ENCODE measurements around the gene HEY2. TPM values are rescaled to one million over a fixed set of nuclear protein-coding genes. Genes with fewer than 3 reads are reported as not detected.

Gene HEY2
- total RNA-seq, 2 experiments from 2014 or later = not detected

DNA sequence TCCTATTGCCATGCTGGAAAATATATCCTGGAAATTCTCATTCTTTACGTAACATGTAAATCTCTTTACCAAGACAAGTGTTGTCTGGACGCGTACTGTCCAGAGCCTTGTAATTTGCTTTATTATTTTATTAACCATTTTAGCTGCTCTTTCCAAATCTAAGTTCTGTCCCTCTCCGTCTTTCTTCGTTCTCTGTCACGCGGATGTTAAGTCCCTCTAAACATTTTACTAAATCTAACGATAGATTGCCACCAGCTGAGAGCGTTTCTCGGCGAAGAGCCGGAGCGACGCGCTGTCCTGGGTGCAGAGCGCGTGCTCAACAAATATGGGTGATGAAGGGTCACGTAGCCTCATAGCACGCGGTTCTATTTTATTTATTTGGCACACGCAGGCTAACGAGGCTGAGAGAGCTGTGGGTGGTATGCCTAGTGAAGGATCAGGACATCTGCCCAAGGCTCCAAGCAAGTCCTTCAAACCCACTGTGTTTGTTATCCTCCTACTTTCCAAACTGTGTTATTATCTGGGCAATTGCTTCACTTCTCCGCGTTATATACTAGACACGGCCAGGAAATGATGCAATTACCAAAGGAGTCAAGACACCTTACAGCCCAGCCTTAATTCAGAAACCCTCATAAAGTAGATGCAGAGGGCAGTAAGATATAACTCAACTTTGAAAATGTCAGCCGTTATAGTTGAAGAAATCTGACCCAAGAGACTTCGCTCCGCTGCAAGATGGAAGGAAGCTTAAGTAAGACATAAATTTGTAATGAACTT, 31.3 kb downstream of the HEY2 start:
- peak; percentile 61 for DNase-seq
- Mint-ChIP-seq H3K4me3 (no peak overlapping the region), H3K4me1 (ENCODE audit: low read depth) (peaks cover 14% of the 10 kb centered on the region), H3K9me3 (no peaks in the 10 kb centered on the region), H3K27me3 (no peaks in the 10 kb centered on the region), H3K36me3 (peaks cover under 1% of the 10 kb centered on the region), H3K27ac (no peak overlapping the region)
- intact Hi-C loops (cut with micrococcal nuclease) = loop anchor here (1.0 to 5.0 kb wide), 9 partner anchors 10 to 1487 kb away; partner anchors contain the start of genes HEY2, HINT3, NCOA7 and RNF146
- ChIA-PET CTCF (interaction anchor here (0.9 to 3.9 kb wide), 14 partner anchors 10 to 479 kb away, joined by 3 to 93 read pairs (median 6); partner anchors contain the start of genes HDDC2, HINT3, NCOA7 and TRMT11), POLR2A (interaction anchor here (0.7 to 2.6 kb wide), 15 partner anchors 10 to 481 kb away, joined by 3 to 101 read pairs (median 5); partner anchors contain the start of genes HDDC2, HEY2, HINT3 and NCOA7)

DNA sequence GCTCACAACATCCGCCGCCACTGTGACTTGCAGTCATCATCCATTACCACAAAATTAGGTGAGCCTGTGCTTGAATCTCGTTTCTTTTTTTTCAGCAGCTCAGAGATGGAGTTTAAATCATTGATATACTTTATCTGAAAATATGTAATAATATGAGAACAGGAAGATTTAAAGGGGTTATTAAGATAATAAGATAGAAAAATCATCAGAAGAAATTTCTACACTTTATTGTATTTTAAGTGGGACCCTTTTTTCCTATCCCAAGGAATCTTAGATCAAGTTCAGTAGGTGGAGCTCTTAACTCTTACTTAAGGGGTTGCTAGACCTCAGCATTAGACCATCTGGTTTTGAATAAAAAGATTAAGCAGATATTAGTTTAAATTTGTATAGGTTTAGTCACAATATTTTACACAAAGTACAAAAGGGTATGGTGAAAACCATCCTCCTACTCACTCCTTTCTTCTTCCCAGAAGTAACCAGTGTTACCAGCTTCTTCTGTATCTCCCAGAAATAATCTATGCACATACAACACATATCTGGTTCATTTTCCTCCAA, 32.0 kb downstream of the HEY2 start:
- Mint-ChIP-seq H3K27ac (no peak overlapping the region), H3K36me3 (peaks cover 6% of the 10 kb centered on the region), H3K27me3 (no peaks in the 10 kb centered on the region), H3K9me3 (no peaks in the 10 kb centered on the region), H3K4me3 (no peak overlapping the region), H3K4me1 (ENCODE audit: low read depth) (peaks cover 14% of the 10 kb centered on the region)
- intact Hi-C loops (cut with micrococcal nuclease) = loop anchor here (1.0 to 5.0 kb wide), 6 partner anchors 9 to 1486 kb away; partner anchors contain the start of genes NCOA7 and RNF146
- POLR2A ChIA-PET = interaction anchor here (0.7 to 2.6 kb wide), 14 partner anchors 9 to 479 kb away, joined by 3 to 101 read pairs (median 6); partner anchors contain the start of genes HDDC2, HEY2, HINT3 and NCOA7
- CTCF ChIA-PET = interaction anchor here (0.7 to 3.9 kb wide), 15 partner anchors 9 to 480 kb away, joined by 3 to 93 read pairs (median 4); partner anchors contain the start of genes HDDC2, HINT3, NCOA7 and TRMT11
- peak; percentile 73 for DNase-seq

DNA sequence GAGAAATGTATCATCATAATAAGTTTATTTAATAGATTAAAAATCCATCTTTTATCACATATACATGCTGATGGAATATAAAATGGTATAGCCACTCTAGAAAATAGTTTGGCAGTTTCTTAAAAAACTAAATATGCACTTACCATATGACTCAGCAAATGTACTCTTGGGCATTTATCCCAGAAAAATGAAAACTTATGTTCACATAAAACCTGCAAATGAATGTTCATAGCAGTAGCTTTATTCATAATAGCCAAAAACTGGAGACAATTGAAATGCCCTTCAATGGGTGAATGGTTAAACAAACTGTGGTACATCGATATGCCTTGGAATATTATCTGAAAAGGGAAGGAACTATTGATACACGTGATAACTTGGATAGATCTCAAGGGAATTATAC, 34.9 kb downstream of the HEY2 start:
- POLR2A ChIA-PET = interaction anchor here (0.5 kb wide), 1 partner anchor 1218 kb away, joined by 5 read pairs; no protein-coding TSS in a partner anchor

DNA sequence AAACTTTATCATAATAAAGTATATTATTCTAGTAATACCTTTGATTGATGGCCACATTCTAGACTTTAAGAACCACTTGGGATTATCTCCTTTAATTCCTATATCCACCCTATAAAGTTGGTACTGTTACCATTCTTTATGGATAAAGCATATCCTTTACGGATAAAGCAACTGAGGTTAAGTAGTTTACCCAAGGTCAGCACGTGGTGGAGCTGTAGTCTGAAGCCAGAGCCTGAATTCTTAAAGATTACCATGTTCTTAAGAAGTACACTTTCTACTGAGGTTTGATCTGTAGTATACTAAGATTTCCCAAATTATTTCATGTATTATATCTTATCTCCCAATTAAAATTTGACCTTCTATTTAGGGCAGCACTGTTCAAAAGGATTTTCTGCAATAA, 38.4 kb downstream of the HEY2 start:
- Mint-ChIP-seq H3K27me3 (no peaks in the 10 kb centered on the region), H3K4me3 (no peak overlapping the region), H3K9me3 (no peaks in the 10 kb centered on the region), H3K4me1 (ENCODE audit: low read depth) (peaks cover 39% of the 10 kb centered on the region), H3K36me3 (peaks cover 15% of the 10 kb centered on the region), H3K27ac (peak overlapping the region; percentile 28)
- ChIA-PET CTCF (interaction anchor here (0.8 to 1.4 kb wide), 3 partner anchors 114 to 187 kb away, joined by 3 to 7 read pairs (median 4); partner anchors contain the start of gene HINT3), POLR2A (interaction anchor here (0.7 kb wide), 1 partner anchor 140 kb away, joined by 3 read pairs; no protein-coding TSS in a partner anchor)
- intact Hi-C loops (cut with micrococcal nuclease) = no loop called here
- DNase-seq = no peak

More for the DNA sequence above, 34.9 kb downstream of the HEY2 start:
- CTCF ChIA-PET = interaction anchor here (0.9 to 4.5 kb wide), 4 partner anchors 122 to 190 kb away, joined by 3 to 26 read pairs (median 3); partner anchors contain the start of gene HINT3
- no peak for DNase-seq
- Mint-ChIP-seq H3K27ac (no peak overlapping the region), H3K36me3 (peaks cover 15% of the 10 kb centered on the region), H3K4me1 (ENCODE audit: low read depth) (peaks cover 22% of the 10 kb centered on the region), H3K4me3 (no peak overlapping the region), H3K27me3 (no peaks in the 10 kb centered on the region), H3K9me3 (no peaks in the 10 kb centered on the region)
- intact Hi-C loops (cut with micrococcal nuclease) = loop anchor here (5.0 kb wide), 1 partner anchor 1483 kb away; the partner anchor contains the start of gene RNF146

DNA sequence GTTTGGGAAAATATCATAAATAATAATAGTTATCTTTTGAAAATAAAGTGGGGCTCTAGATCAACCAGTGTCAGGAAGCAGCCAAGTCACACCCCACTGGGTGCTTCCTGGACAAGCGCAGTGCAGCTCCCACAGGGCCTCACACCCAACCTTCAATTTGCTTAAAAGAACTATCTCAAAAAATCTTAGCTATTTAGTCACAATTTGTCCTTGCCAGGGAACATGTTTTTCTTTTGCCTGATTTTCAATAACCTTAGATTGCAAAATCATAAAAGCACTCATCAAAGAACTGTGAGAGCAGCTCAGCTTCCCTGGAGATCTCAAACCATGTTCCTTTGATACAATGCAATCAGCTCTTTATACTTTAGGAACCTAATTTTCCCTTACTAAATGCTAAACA, 39.7 kb downstream of the HEY2 start:
- ChIA-PET POLR2A (interaction anchor here (2.1 to 3.7 kb wide), 4 partner anchors 8 to 197 kb away, joined by 12 to 101 read pairs (median 28); partner anchors contain the start of genes HINT3 and TRMT11), CTCF (interaction anchor here (0.7 to 6.0 kb wide), 12 partner anchors 8 to 488 kb away, joined by 3 to 106 read pairs (median 7); partner anchors contain the start of genes HDDC2 and HINT3)
- peak overlapping the region; percentile 82 for H3K4me3 Mint-ChIP-seq
- intact Hi-C loops (cut with micrococcal nuclease) = loop anchor here (1.0 kb wide), 1 partner anchor 167 kb away; the partner anchor contains the start of gene HINT3
- H3K9me3 Mint-ChIP-seq = no peaks in the 10 kb centered on the region
- peaks cover 15% of the 10 kb centered on the region for H3K36me3 Mint-ChIP-seq
- no peak for DNase-seq
- H3K27ac Mint-ChIP-seq = peak overlapping the region; percentile 96
- no peaks in the 10 kb centered on the region for H3K27me3 Mint-ChIP-seq
- peaks cover 48% of the 10 kb centered on the region for H3K4me1 Mint-ChIP-seq (ENCODE audit: low read depth)

DNA sequence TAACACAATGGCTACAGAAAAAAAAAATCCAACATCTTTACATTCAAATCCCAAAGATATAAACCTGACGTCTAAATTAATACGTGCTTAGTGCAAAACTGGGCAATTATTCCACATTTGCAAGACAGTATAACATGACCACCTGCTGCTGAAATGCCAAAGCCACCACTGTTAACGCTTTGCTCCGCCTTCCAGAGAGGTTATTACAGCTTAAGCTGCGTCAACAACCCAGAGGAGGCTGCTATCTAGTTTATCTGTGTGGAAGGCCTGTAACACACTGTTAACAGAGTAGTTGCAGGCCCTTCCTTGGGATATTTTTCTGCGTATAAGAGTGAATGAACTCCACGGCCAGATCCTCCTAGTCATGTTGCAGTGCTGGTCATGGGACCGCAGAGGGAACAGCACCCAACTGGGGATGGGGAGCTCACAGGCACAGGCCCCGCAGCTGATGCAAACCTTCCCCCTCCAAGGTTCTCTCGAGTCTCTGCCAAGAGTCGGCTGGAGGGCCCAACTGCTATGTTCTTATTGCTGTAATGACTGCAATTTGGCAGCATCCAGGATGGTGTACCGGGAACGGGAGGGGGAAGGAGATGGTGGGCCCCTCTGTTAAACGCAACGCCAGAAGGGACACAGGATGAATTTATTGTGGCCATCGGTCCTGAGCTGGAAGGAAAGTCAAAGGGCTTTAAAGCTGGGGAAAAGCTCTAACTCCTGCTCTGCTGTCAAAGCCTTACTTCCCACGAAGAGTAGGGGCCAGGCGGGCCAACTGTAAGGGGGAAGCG, 40.3 kb downstream of the HEY2 start:
- no peaks in the 10 kb centered on the region for H3K9me3 Mint-ChIP-seq
- peaks cover 48% of the 10 kb centered on the region for H3K4me1 Mint-ChIP-seq (ENCODE audit: low read depth)
- peak overlapping the region; percentile 82 for H3K4me3 Mint-ChIP-seq
- no peaks in the 10 kb centered on the region for H3K27me3 Mint-ChIP-seq
- DNase-seq = peak; percentile 64
- peak overlapping the region; percentile 96 for H3K27ac Mint-ChIP-seq
- H3K36me3 Mint-ChIP-seq = peaks cover 15% of the 10 kb centered on the region
- CTCF ChIA-PET = interaction anchor here (0.7 to 6.0 kb wide), 22 partner anchors 8 to 1477 kb away, joined by 3 to 106 read pairs (median 6); partner anchors contain the start of genes HDDC2, HINT3, RNF146 and TRMT11
- intact Hi-C loops (cut with micrococcal nuclease) = loop anchor here (1.0 to 10.0 kb wide), 4 partner anchors 8 to 1505 kb away; partner anchors contain the start of gene HINT3
- POLR2A ChIA-PET = interaction anchor here (0.8 to 3.7 kb wide), 11 partner anchors 8 to 488 kb away, joined by 3 to 101 read pairs (median 6); partner anchors contain the start of genes HDDC2, HINT3 and TRMT11

DNA sequence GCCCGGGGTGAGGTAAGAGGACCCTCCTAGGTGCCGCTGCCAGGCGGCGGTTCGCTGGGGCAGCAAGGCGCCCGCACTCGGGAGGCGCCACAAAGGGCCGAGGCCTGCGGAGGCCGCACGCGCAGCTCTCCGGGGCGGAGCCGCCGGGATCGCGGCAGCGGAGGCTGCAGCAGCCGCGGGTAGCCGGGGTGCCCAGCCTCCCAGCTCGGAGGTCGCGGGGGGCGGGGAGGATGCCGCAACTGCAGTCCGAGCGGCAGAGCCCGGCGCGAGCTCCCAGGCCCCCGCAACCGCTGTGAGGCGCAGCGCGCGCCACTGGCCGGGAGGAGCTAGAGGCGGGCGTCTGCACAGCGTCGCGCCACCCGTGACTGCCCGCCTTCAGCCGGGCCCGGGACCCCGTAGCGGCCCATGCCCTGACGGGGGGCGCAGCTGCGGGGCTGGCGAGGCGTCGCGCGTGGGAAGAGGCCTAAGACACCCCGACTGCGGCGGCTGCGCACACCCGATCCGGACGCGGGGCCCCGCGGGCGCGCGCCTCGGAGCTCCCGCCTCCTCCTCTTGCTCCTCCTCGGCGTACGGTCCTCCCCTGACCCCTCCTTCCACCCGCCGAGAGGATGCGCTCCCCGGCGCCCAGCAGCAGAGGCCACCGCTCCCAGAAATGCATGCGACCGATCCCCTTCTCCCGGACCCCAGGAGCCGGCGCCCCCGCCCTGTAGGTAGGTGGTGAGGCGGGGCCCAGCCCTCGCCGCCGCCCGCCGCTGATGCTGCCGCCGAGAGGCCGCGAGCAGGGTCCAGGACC, 41.1 kb downstream of the HEY2 start, which contains the start of gene NCOA7:
Gene NCOA7, plus strand, starts transcription at position 603 of the 793 bp plus-strand sequence. CDS start 24,395 bp downstream, outside the sequence.
- POLR2A ChIA-PET = interaction anchor here (0.6 to 3.7 kb wide), 12 partner anchors 9 to 489 kb away, joined by 3 to 101 read pairs (median 6); partner anchors contain the start of genes HDDC2, HINT3 and TRMT11

DNA sequence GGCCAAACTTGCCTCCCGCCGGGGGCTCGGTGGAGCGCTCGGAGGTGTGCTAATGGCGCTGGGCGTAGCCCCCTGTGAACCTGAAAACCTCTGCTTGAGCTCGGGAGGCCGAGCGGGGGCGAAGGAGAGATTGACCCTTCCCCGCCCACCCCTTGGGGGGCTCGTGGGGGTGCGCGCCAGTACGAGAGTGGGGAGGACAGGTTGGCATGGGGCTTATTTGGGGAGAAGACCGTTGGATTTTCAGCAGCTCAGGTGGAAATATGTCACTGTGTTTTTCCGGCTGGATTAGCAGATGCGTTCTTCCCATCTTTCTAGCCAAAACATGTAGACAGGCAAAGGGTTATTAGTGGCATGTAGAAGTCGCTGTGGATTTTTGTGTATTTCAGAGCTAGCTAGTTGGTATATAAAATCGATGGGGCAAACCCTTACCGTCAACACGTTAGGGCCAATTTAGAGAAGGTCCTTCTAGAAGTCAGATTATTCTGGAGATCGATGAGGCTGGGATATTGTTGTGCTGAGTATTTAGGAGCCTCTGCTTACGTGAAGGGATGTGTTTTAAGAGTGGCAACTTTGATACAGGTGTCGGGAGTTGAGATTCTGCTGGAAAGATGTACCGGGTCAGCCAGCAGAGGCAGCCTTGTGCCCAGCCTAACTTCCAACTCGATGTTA, 41.9 kb downstream of the HEY2 start:
- CTCF ChIA-PET = interaction anchor here (0.8 to 6.0 kb wide), 30 partner anchors 10 to 491 kb away, joined by 3 to 106 read pairs (median 5); partner anchors contain the start of genes HDDC2, HINT3 and TRMT11
- Mint-ChIP-seq H3K27me3 (no peaks in the 10 kb centered on the region), H3K36me3 (peaks cover 9% of the 10 kb centered on the region), H3K27ac (peak overlapping the region; percentile 78), H3K4me1 (ENCODE audit: low read depth) (peaks cover 58% of the 10 kb centered on the region), H3K9me3 (no peaks in the 10 kb centered on the region), H3K4me3 (peak overlapping the region; percentile 86)
- POLR2A ChIA-PET = interaction anchor here (0.6 to 3.7 kb wide), 9 partner anchors 10 to 490 kb away, joined by 3 to 101 read pairs (median 6); partner anchors contain the start of genes HDDC2, HINT3 and TRMT11
- peak; percentile 62 for DNase-seq
- intact Hi-C loops (cut with micrococcal nuclease) = loop anchor here (2.0 to 10.0 kb wide), 2 partner anchors 42 to 1504 kb away; no protein-coding TSS in a partner anchor

More for the DNA sequence above, 41.1 kb downstream of the HEY2 start, which contains the start of gene NCOA7:
- Mint-ChIP-seq H3K36me3 (peaks cover 15% of the 10 kb centered on the region), H3K9me3 (no peaks in the 10 kb centered on the region), H3K4me3 (peak within 1 kb of the TSS; percentile 86), H3K27me3 (no peaks in the 10 kb centered on the region), H3K27ac (peak within 1 kb of the TSS; percentile 96), H3K4me1 (ENCODE audit: low read depth) (peaks cover 54% of the 10 kb centered on the region)
- intact Hi-C loops (cut with micrococcal nuclease) = loop anchor here (1.0 to 10.0 kb wide), 3 partner anchors 9 to 1504 kb away; no protein-coding TSS in a partner anchor
- peak; percentile 86 for DNase-seq
- CTCF ChIA-PET = interaction anchor here (0.6 to 6.0 kb wide), 32 partner anchors 9 to 1476 kb away, joined by 3 to 106 read pairs (median 5); partner anchors contain the start of genes HDDC2, HINT3, RNF146 and TRMT11

DNA sequence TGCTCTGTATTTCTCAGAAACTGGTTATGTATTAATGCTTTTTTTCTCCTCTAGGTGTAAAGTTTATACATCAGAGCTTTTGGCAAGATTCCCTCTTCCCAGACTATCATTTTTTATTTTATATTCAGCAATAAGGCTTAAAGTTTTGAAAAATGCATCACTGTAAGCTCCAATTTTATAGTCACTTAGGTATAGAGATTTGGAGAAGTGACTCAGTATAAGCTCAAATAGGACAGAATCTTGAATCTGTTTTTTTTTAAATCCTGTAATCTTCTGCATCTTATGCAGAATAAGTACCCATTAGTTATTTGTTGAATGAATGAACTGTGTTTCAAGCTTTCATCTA, 42.4 kb downstream of the HEY2 start:
- ChIA-PET CTCF (interaction anchor here (0.7 to 6.0 kb wide), 22 partner anchors 10 to 491 kb away, joined by 3 to 106 read pairs (median 6); partner anchors contain the start of genes HDDC2, HINT3 and TRMT11), POLR2A (interaction anchor here (3.5 to 3.7 kb wide), 3 partner anchors 10 to 194 kb away, joined by 25 to 101 read pairs (median 32); partner anchors contain the start of genes HINT3 and TRMT11)
- Mint-ChIP-seq H3K4me1 (ENCODE audit: low read depth) (peaks cover 58% of the 10 kb centered on the region), H3K27ac (peak overlapping the region; percentile 78), H3K27me3 (no peaks in the 10 kb centered on the region), H3K9me3 (no peaks in the 10 kb centered on the region), H3K36me3 (peaks cover 8% of the 10 kb centered on the region), H3K4me3 (peak overlapping the region; percentile 86)
- intact Hi-C loops (cut with micrococcal nuclease) = loop anchor here (1.0 to 10.0 kb wide), 3 partner anchors 41 to 1503 kb away; no protein-coding TSS in a partner anchor
- no peak for DNase-seq

Measured in activated CD4-positive, alpha-beta memory T cell treated with anti-CD3 and anti-CD28 coated beads for 36 hours (primary cell).